Type B pancreatic cell (in vitro differentiated cells): ENCODE data around the gene RABGAP1L. TPM values are rescaled to one million over a fixed set of nuclear protein-coding genes. Genes with fewer than 3 reads are reported as not detected.

Experiments used
- DNase-seq: peaks from one replicate; pipeline ENCODE4 v3.0.0; 2021; ENCODE audit warnings: mixed read lengths; ENCODE audit not compliant: unreplicated experiment; ENCODE audit errors: extremely low spot score
- H3K27ac Mint-ChIP-seq: 2 replicates; pipeline ENCODE4 v1.8.0; 2021; ENCODE audit warnings: mild to moderate bottlenecking, mixed read lengths
- H3K27me3 Mint-ChIP-seq: 2 replicates; pipeline ENCODE4 v1.8.0; 2021; ENCODE audit warnings: mixed read lengths
- H3K36me3 Mint-ChIP-seq: 2 replicates; pipeline ENCODE4 v1.8.0; 2021; ENCODE audit warnings: mixed read lengths
- H3K4me1 Mint-ChIP-seq: one replicate; pipeline ENCODE4 v1.8.0; 2021; ENCODE audit warnings: mixed read lengths; ENCODE audit not compliant: unreplicated experiment
- H3K4me3 Mint-ChIP-seq: 2 replicates; pipeline ENCODE4 v1.8.0; 2021; ENCODE audit warnings: mild to moderate bottlenecking, mixed read lengths
- H3K9me3 Mint-ChIP-seq: 2 replicates; pipeline ENCODE4 v1.8.0; 2021; ENCODE audit warnings: mixed read lengths
- CTCF ChIP-seq: fragments of 200-600 bp; sonication (generic); conservative IDR thresholded peaks from 2 replicates; pipeline ENCODE4 v1.5.0; 2021; ENCODE audit warnings: antibody characterized with exemption, mild to moderate bottlenecking
- total RNA-seq: library from RNA; stranded (reverse); gene quantifications from 2 replicates; pipeline ENCODE4 v1.2.1, GENCODE V29; 2021; ENCODE audit warnings: low replicate concordance

RABGAP1L gene
- total RNA-seq, 1 donor from 2014 or later, result 35.6 TPM

- H3K4me1 Mint-ChIP-seq, result peaks cover 15% of the 10 kb centered on the region
- no peaks in the 10 kb centered on the region for H3K27me3 Mint-ChIP-seq
- H3K9me3 Mint-ChIP-seq, result no peaks in the 10 kb centered on the region
- no peak overlapping the region for H3K4me3 Mint-ChIP-seq
- no peaks in the 10 kb centered on the region for H3K36me3 Mint-ChIP-seq
- peak overlapping the region; percentile 17 for H3K27ac Mint-ChIP-seq
- no peak for TF ChIP-seq CTCF
- DNase-seq, result no peak
These were observed 837.2 kb downstream of the RABGAP1L start for GRCh38 chr1:174996476-174996875.

GRCh38 chr1:174997041-174997440, 837.7 kb downstream of the RABGAP1L start:
- no peaks in the 10 kb centered on the region for H3K9me3 Mint-ChIP-seq

GRCh38 chr1:174998569-174999215, 839.4 kb downstream of the RABGAP1L start:
- no peaks in the 10 kb centered on the region for H3K9me3 Mint-ChIP-seq
- H3K27ac Mint-ChIP-seq, result no peak overlapping the region
- no peaks in the 10 kb centered on the region for H3K36me3 Mint-ChIP-seq
- DNase-seq, result no peak
- H3K4me3 Mint-ChIP-seq, result no peak overlapping the region
- TF ChIP-seq CTCF, result peak; percentile 93
- H3K27me3 Mint-ChIP-seq, result no peaks in the 10 kb centered on the region
- H3K4me1 Mint-ChIP-seq, result peaks cover 24% of the 10 kb centered on the region

More at GRCh38 chr1:174997041-174997440, 837.7 kb downstream of the RABGAP1L start:
- H3K27me3 Mint-ChIP-seq, result no peaks in the 10 kb centered on the region
- H3K4me1 Mint-ChIP-seq, result peaks cover 16% of the 10 kb centered on the region
- H3K4me3 Mint-ChIP-seq, result peak overlapping the region; percentile 48
- TF ChIP-seq CTCF, result no peak
- no peaks in the 10 kb centered on the region for H3K36me3 Mint-ChIP-seq
- peak overlapping the region; percentile 17 for H3K27ac Mint-ChIP-seq
- no peak for DNase-seq

DNA sequence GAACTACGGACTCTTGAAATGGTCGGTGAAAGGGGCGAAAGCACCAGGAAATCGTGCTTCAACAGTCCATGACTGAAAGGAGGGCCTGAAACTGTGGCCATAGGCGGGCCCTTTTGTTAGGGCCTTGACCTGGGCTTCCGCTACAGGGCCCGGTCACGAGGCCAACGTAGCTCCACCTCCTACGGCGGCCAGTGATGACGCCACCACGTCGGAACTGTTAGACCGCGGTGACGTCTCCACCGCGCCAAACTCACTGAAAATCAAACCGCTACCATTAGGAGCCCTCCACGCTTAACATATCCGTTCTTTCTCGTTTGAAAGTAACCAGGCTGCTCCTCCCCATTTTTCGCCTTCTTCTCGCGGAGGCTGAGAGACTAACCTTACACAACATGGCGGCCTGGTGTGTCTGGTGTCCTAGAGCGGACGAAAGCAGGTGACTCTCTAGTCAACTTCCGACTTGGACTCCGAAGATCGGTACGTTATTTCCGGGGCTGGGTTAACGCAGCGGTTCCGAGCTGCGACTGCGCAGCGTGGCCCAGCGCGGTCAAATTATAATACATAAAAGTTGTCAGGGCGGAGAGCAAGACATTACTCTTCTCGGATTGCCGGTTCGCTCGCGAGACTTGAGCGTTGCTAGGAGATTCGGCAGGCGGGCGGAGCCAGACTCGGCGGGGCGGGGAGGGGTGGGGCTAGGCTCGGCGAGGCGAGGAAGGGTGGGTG, 840.1 kb downstream of the RABGAP1L start:
- H3K36me3 Mint-ChIP-seq, result no peaks in the 10 kb centered on the region
- no peaks in the 10 kb centered on the region for H3K27me3 Mint-ChIP-seq
- peak; percentile 98 for DNase-seq
- no peaks in the 10 kb centered on the region for H3K9me3 Mint-ChIP-seq
- TF ChIP-seq CTCF, result no peak
- peaks cover 25% of the 10 kb centered on the region for H3K4me1 Mint-ChIP-seq
- no peak overlapping the region for H3K4me3 Mint-ChIP-seq
- H3K27ac Mint-ChIP-seq, result no peak overlapping the region

GRCh38 chr1:174999936-175000696, 840.8 kb downstream of the RABGAP1L start, which contains the start of gene CACYBP:
Gene CACYBP (plus strand): TSS chr1:174999947. CDS start chr1:175000181, 234 bp downstream.
- DNase-seq, result peak; percentile 73
- Mint-ChIP-seq H3K27ac (no peak within 1 kb of the TSS), H3K4me3 (no peak within 1 kb of the TSS), H3K9me3 (no peaks in the 10 kb centered on the region), H3K4me1 (peaks cover 25% of the 10 kb centered on the region), H3K36me3 (peaks cover under 1% of the 10 kb centered on the region), H3K27me3 (no peaks in the 10 kb centered on the region)
- no peak for TF ChIP-seq CTCF
